ENCODE results near the gene COQ2.
"Not testable (repeated sequence)": the region's sequence is repeated elsewhere in the genome, so short reads cannot be mapped to it uniquely, and the experiment has no call there.

Gene COQ2

DNA sequence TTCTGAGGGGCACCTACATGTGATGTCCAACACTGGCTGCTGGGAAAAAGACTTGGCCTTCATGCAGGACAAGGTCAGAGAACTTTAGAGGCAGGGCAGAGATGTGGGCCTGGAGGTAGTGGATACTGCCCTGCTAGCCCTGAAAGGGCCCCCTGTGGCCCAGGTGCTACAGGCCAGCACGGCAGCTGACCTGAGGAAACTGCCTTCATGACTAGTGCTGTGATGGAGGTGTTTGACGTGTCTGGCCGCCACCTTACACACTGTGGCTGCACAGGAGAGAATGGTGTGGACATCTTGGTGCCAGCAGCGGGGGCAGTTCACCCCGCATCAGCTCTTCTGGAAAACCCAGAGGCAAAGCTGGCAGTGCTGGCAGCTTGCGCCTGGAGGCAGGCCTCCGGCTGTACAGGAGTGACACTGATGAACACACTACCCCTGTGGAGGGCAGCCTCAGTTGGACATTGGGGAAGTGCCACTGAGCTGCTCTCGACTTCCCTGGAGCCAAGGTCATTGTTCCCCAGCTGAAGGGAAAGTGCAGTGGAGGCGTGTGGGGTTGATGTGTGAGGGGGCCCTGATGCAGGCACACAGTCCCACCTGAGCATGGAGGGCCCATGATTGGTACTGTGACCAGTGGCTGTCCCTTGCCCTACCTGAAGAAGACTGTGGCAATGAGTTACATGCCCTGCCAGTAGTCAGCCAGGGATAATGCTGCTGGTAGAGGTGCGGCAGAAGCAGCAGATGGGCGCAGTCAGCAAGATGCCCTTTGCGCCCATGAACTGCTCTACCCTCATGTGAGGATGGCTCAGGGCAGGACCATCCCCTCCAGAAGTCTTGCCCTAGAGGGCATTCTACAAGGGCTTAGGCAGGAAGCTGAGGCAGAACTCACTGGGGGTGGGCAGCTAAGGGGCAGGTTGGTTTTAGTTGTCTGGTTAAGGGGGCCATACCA, 36.9 kb downstream of the COQ2 start:
- DNase-seq (ENCODE audit: low spot score): no peak

GRCh38 chr4:83241132-83241531, 43.5 kb downstream of the COQ2 start:
- no peak for DNase-seq (ENCODE audit: low spot score)

DNA sequence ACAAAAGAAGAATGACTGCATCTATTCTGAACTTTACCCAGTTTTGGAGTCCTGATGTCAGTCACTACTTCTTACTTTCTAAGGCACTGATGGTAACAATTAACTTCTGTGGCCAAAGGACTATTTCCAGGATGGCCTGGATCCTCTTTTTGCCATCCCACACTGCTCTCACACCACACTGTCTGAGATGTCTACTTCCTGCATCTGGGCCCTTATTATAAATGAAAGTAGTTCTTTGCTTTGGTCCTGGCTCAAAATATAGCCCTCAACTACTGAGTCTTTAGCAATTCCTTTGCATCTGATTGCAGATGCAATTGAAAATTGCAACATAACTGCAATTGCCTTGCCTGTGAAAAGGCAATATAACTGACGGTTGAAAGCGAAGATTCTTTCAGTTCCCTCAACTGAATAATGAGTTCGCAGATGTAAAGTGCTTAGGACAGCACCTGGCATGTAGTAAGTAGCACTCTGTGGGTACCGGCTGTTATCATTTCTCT, 44.2 kb downstream of the COQ2 start:
- no peak for DNase-seq (ENCODE audit: low spot score)

- DNase-seq (ENCODE audit: low spot score): no peak
Measured at GRCh38 chr4:83238393-83239248, 46.0 kb downstream of the COQ2 start.

GRCh38 chr4:83237591-83237990, 47.0 kb downstream of the COQ2 start:
- no peak for DNase-seq (ENCODE audit: low spot score)

DNA sequence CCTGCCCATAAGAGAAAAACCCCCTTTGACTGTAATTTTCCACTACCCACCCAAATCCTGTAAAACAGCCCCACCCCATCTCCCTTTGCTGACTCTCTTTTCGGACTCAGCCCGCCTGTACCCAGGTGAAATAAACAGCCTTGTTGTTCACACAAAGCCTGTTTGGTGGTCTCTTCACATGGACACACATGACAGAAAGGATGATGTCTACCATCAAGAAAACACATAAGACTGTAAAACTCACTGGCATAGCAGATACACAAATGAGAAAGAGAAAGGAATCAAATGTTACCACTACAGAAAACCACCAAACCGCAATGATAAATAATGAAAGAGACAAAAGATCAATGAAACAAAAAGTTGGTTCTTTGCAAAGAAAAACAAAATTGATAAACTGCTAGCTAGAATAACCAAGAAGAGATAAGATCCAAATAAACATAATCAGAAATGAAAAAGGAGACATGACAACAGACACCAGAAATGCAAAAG, 48.9 kb downstream of the COQ2 start:
- DNase-seq (ENCODE audit: low spot score): not testable (repeated sequence)

- no peak for DNase-seq (ENCODE audit: low spot score)
Measured at GRCh38 chr4:83234902-83235644, 49.5 kb downstream of the COQ2 start.

DNA sequence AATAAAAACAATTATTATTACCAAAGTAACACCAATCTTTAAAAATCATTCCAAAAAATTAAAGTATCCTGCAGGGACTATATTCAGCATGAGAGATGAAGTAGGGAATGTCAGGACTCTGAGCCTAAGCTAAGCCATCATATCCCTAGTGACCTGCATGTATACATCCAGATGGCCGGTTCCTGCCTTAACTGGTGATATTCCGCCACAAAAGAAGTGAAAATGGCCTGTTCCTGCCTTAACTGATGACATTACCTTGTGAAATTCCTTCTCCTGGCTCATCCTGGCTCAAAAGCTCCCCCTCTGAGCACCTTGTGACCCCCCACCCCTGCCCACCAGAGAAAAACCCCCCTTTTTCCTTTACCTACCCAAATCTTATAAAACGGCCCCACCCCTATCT, 50.2 kb downstream of the COQ2 start:
- not testable (repeated sequence) for DNase-seq (ENCODE audit: low spot score)

DNA sequence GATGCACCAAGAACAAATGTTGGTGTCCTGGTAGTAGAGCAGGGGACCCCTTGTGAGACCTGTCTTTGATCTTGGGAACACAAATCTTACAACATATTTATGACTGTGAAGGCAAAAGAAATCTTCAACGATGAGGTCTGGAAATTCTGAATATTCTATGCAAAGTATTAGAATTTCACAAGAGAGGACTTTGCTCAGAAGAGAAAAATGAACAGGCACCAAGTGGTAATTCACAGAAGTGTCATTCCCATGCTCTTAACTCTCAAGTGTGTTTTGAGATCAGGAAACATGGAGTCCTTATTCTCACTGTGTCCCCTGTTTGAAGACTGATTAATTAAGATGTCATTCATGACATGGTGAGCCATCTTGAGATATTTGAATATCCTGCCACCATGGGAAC, 52.5 kb downstream of the COQ2 start:
- DNase-seq (ENCODE audit: low spot score): no peak

GRCh38 chr4:83231620-83232076, 53.0 kb downstream of the COQ2 start:
- DNase-seq (ENCODE audit: low spot score): no peak

GRCh38 chr4:83230928-83231327, 53.7 kb downstream of the COQ2 start:
- no peak for DNase-seq (ENCODE audit: low spot score)

DNA sequence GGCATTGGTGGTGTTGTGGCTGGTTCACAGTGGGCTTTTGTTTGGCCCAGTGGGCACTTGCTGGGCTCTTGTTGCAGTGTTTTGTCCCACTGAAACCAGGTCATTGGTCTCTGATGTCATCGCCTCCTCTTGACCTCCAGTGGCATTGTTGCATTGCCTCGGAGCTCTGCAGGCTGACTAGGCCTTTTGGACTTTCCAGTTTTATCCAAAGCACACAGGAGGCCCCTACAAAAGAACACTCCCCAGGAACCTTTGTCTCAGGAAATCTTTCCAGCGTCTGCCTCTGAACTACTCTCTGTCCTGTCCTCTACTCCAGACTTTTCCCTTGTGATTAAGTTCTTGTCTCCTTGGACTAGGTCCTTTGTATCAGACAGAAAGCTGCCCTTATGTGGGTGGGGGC, 54.8 kb downstream of the COQ2 start:
- no peak for DNase-seq (ENCODE audit: low spot score)

DNA sequence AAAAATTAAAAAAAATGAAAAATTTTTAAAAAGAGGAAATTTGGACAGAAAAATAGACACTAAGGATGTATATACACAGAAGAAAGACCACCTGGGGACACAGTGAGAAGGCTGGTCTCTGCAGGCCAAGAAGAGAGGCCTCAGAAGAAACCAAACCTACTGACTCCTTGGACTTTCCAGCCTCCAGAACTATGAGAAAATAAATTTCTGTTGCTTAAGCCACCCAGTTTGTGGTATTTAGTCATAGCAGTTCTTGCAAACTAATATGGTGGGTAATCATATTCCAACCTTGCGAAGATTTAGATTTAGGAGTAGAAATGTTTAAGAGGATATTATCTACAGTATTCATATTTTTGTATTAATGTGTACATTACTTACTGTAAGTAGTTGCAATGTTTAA, 56.4 kb downstream of the COQ2 start:
- no peak for DNase-seq (ENCODE audit: low spot score)

- DNase-seq (ENCODE audit: low spot score): no peak
Measured at GRCh38 chr4:83224502-83225197, 59.9 kb downstream of the COQ2 start.

- no peak for DNase-seq (ENCODE audit: low spot score)
Measured at GRCh38 chr4:83223781-83224180, 60.8 kb downstream of the COQ2 start.

DNA sequence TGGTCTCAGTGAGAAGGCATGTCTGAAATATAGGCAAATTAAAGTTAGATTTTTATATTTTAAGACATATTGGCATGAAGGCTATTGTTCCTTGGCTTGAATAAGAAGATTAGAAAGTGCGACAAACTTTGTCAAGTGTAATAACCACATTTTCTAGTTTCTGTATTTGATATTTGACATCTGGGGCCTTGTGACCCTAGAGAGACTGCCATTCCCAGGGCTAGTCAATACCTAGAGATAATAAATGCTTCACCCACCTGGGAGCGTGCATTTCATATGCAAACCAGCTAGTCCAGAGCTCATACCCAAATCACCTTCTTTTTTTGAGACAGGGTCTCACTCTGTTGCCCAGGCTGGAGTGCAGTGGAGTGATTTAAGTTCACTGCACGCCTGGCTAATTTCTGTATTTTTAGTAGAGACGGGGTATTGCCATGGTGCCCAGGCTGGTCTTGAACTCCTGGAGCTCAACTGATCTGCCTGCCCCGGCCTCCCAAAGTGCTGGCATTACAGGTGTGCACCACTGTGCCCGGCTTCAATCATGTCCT, 62.6 kb downstream of the COQ2 start:
- no peak for DNase-seq (ENCODE audit: low spot score)

DNA sequence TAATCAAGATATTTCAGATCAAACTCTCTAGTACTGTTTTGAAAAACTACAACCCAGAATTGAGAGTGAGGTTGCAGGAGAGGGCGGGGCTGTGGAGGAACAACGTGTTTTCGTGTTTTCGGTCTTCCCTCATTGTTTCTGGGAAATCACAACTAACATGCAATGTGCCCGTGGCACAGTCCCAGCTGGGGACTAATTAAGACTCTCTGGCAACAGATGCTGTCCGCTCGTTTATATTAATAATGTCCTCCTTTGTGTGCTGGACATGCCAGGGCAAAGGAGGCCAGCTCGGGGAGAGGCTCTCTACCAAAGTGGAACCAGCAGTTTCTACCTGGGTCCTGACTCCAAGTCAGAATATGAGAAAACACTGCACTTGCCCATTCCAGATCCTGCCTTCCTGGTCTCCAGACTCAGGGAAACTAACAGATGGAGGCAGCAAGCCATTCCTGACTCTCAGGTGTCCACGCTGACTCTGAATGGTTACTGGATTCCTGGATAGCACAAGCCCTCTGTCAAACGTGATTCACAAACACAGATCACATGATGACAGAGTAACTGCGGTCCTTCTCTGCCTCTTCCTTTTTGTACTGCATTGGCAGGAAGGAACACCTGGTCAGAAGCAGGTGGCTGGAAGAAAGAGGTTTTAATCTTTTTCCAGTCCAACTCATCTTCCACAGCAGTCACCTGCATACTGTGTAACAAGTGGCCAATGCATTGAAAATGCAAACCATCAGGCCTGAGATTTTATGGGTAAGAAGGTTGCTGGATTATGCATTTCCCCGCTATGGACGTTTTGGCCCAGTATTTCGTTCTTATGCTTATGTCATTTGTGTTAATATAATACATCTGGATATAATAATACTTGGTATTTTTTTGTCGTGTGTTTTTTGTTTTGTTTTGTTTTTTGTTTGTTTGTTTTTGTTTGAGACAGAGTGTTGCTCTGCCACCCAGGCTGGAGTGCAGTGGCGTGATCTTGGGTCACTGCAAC, 65.0 kb downstream of the COQ2 start:
- peak; percentile 8 for DNase-seq (ENCODE audit: low spot score)

DNA sequence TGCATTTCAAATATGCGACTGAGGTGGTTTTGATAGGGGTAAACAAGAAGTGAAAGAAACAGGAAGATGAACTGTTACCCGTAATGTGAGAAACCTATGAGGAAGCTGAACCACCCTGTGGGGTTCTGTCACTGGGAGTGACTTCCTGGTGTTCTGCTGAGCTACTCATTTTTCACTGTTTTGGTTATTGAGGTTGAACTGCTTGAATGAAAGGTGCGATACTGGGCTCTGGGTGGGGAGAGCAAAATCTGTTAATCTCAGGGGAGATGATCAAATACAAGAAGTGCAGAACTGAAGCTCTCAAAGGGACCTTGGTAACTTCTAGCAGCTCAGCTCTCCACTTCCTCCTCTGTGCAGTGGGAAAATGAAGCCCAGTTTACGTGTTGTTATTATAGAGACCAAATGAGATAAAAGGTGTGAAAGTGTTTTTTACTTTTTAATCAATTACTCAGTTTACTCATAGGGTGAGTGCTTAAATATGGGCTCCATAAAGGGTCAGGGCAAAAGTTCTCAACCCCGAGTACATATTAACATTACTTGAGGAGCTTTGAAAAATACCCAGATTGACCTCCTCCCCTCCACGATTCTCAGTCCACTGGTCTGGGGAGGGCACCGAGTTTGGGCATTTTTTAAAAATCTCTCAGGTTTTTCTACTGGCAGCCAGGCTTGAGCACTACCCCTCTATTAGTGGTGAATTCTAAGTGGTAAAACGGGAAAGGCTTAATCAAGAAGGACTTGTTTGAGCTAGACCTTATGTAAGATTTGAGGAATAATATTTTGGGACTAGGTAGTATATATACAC, 66.7 kb downstream of the COQ2 start:
- DNase-seq (ENCODE audit: low spot score): no peak
